ENCODE results near the gene C2. TPM values are rescaled to one million over a fixed set of nuclear protein-coding genes. Genes with fewer than 3 reads are reported as not detected.
"Not testable (repeated sequence)": the region's sequence is repeated elsewhere in the genome, so short reads cannot be mapped to it uniquely, and the experiment has no call there.

C2 gene
- total RNA-seq, 6 experiments from 2014 or later, result 0.24 to 0.43 (median 0.43) TPM; not detected in 2

DNA sequence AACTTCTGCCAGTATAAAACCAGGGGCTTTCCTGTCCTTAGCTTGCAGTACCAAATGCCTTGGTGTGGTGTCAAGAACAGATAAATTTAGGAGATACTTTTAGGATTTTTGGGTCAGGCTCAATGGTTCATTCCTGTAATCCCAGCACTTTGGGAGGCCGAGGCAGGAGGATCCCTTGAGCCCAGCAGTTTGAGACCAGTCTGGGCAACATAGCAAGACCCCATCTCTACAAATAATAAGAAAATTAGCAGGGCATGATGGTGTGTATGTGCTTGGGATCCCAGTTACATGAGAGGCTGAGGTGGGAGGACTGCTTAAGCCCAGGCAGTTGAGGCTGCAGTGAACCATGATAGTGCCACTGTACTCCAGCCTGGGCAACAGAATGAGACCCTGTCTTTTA, 22.5 kb upstream of the C2 start:
- TF ChIP-seq, protein P1, sequence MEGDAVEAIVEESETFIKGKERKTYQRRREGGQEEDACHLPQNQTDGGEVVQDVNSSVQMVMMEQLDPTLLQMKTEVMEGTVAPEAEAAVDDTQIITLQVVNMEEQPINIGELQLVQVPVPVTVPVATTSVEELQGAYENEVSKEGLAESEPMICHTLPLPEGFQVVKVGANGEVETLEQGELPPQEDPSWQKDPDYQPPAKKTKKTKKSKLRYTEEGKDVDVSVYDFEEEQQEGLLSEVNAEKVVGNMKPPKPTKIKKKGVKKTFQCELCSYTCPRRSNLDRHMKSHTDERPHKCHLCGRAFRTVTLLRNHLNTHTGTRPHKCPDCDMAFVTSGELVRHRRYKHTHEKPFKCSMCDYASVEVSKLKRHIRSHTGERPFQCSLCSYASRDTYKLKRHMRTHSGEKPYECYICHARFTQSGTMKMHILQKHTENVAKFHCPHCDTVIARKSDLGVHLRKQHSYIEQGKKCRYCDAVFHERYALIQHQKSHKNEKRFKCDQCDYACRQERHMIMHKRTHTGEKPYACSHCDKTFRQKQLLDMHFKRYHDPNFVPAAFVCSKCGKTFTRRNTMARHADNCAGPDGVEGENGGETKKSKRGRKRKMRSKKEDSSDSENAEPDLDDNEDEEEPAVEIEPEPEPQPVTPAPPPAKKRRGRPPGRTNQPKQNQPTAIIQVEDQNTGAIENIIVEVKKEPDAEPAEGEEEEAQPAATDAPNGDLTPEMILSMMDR (IDR thresholded peaks at IDR 0.05), result no peak
- H3K4me1 Mint-ChIP-seq (ENCODE audit: low read depth), result peaks cover 36% of the 10 kb centered on the region
- no peak for DNase-seq
- no peaks in the 10 kb centered on the region for H3K36me3 Mint-ChIP-seq (ENCODE audit: low read depth)
- H3K9me3 Mint-ChIP-seq, result no peaks in the 10 kb centered on the region
- H3K4me3 Mint-ChIP-seq, result no peak overlapping the region
- peaks cover 9% of the 10 kb centered on the region for H3K27me3 Mint-ChIP-seq (ENCODE audit: insufficient read depth)
- no peak overlapping the region for H3K27ac Mint-ChIP-seq

DNA sequence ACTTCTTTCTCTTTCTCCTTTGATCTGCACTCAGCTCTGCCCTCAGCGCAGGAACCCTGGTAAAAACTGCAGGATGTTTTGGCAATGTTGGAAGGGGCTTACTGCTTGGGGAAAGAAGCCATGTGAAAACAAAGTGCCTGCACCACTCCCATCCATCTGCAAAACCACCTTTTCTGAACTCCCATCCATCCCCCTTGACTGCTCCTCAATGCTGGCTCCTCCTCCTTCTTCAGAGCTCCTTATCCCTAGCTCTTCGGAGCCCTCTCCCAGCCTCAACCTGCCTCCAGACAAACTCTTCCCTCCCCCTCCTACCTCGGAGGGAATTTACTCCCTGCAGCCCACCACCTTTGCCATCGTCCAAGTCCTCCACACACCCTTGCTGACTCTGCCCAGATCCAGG, 21.4 kb upstream of the C2 start:
- Mint-ChIP-seq H3K4me3 (no peak overlapping the region), H3K9me3 (no peaks in the 10 kb centered on the region), H3K27ac (no peak overlapping the region), H3K27me3 (ENCODE audit: insufficient read depth) (peaks cover 9% of the 10 kb centered on the region), H3K36me3 (ENCODE audit: low read depth) (no peaks in the 10 kb centered on the region), H3K4me1 (ENCODE audit: low read depth) (peaks cover 43% of the 10 kb centered on the region)
- no peak for DNase-seq
- TF ChIP-seq, protein P1 (IDR thresholded peaks at IDR 0.05), result no peak

DNA sequence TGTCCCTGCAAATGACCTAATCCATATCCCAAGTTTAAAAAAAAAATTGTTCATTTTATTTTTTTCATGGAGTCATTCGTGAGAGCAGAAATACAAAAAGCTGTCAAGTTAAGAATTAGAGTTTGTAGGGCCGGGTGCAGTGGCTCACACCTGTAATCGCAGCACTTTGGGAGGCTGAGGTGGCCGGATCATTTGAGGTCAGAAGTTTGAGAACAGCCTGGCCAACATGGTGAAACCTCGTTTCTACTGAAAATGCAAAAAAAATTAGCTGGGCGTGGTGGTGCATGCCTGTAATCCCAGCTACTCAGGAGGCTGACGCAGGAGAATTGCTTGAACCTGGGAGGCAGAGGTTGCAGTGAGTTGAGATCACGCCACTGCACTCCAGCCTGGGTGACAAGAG, 20.8 kb upstream of the C2 start:
- not testable (repeated sequence) for H3K27me3 Mint-ChIP-seq (ENCODE audit: insufficient read depth); H3K9me3 Mint-ChIP-seq; H3K36me3 Mint-ChIP-seq (ENCODE audit: low read depth); H3K4me3 Mint-ChIP-seq; DNase-seq; H3K27ac Mint-ChIP-seq
- H3K4me1 Mint-ChIP-seq (ENCODE audit: low read depth), result peaks cover 46% of the 10 kb centered on the region

DNA sequence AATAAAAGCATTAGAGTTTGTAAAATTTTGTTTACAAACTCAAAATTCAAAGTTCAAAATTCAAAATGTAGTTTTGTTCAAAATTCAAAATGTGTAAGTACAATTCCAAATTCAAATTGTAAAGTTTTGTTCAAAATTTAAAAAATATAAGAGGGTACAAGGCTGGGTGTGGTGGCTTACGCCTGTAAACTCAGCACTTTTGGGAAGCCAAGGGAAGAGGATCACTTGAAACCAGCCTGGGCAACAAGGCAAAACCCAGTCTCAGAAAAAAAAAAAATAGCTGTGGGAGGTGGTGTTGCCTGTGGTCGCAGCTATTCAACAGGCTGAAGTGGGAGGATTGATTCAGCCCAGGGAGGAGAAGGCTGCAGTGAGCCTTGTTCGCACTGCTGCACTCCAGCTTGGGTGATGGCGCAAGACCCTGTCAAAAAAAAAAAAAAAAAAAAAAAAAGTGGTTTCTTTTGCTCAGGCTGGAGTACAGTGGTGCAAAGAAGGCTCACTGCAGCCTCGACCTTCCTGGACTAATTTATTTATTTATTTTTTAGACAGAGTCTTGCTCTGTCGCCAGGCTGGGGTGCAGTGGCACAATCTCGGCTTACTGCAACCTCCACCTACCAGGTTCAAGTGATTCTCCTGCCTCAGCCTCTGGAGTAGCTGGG, 20.2 kb upstream of the C2 start:
- Mint-ChIP-seq H3K27ac (no peak overlapping the region), H3K4me1 (ENCODE audit: low read depth) (peaks cover 51% of the 10 kb centered on the region), H3K27me3 (ENCODE audit: insufficient read depth) (peaks cover 11% of the 10 kb centered on the region), H3K9me3 (no peaks in the 10 kb centered on the region), H3K36me3 (ENCODE audit: low read depth) (no peaks in the 10 kb centered on the region), H3K4me3 (no peak overlapping the region)
- DNase-seq, result no peak
- TF ChIP-seq, protein P1 (IDR thresholded peaks at IDR 0.05), result no peak

DNA sequence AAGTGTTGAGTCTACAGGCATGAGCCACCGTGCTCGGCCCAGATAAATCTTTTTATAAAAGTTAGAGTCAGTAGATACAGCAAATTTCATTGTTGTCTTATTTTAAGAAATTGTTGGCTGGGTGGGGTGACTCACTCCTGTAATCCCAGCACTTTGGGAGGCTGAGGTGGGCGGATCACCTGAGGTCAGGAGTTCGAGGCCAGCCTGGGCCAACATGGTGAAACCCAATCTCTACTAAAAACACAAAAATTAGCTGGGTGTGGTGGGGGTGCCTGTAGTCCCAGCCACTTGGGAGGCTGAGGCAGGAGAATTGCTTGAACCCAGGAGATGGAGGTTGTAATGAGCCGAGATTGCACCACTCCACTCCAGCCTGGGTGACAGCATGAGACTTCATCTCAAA, 19.3 kb upstream of the C2 start:
- not testable (repeated sequence) for H3K27ac Mint-ChIP-seq; H3K4me3 Mint-ChIP-seq; H3K27me3 Mint-ChIP-seq (ENCODE audit: insufficient read depth); DNase-seq; H3K9me3 Mint-ChIP-seq; H3K36me3 Mint-ChIP-seq (ENCODE audit: low read depth)
- peaks cover 44% of the 10 kb centered on the region for H3K4me1 Mint-ChIP-seq (ENCODE audit: low read depth)

DNA sequence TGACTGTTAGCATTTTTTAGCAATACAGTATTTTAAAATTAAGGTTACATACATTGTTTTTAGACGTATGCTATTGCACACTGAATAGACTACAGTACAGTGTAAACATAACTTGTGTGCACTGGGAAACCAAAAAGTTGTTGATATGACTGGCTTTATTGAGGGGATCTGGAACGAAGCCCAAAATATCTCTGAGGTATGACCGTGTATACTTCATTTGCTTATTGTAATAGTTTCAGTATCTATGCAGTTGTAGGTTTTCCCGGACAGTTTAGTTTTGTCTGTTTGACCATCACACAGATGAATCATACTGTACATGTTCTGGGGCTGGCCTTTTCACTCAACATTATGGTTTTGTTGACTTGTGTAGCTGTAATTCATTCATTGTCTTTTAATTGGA, 18.7 kb upstream of the C2 start:
- DNase-seq, result peak; percentile 32
- H3K4me1 Mint-ChIP-seq (ENCODE audit: low read depth), result peaks cover 44% of the 10 kb centered on the region
- H3K27me3 Mint-ChIP-seq (ENCODE audit: insufficient read depth), result peaks cover 8% of the 10 kb centered on the region
- peak overlapping the region; percentile 61 for H3K27ac Mint-ChIP-seq
- TF ChIP-seq, protein P1 (IDR thresholded peaks at IDR 0.05), result no peak
- H3K9me3 Mint-ChIP-seq, result no peaks in the 10 kb centered on the region
- no peaks in the 10 kb centered on the region for H3K36me3 Mint-ChIP-seq (ENCODE audit: low read depth)
- H3K4me3 Mint-ChIP-seq, result peak overlapping the region; percentile 26; the same call in 1 of the 2 replicates

DNA sequence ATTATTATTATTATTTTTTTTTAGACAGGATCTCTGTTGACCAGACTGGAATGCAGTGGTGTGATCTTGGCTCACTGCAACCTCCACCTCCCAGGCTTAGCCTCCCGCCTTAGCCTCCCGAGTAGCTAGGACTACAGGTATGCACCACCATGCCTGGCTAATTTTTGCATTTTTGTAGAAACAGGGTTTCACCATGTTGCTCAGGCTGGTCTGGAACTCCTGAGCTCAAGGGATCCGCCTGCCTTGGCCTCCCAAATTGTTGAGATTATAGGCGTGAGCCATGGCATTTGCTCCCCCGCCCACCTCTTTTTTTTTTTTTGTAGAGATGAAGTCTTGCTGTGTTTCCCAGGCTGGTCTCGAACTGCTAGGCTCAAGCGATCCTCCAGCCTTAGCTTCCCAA, 18.2 kb upstream of the C2 start:
- peaks cover 44% of the 10 kb centered on the region for H3K4me1 Mint-ChIP-seq (ENCODE audit: low read depth)
- not testable (repeated sequence) for H3K36me3 Mint-ChIP-seq (ENCODE audit: low read depth); H3K9me3 Mint-ChIP-seq; DNase-seq; H3K27me3 Mint-ChIP-seq (ENCODE audit: insufficient read depth); H3K4me3 Mint-ChIP-seq
- peak overlapping the region; percentile 89 for H3K27ac Mint-ChIP-seq

Measured in HFFc6 (cell line).